HG02588 (cell line): ENCODE data around the gene FAM131B.
"Not testable (repeated sequence)": the region's sequence is repeated elsewhere in the genome, so short reads cannot be mapped to it uniquely, and the experiment has no call there.

Source experiments
- ATAC-seq: cut with Tn5 transposase; IDR thresholded peaks from one replicate; pipeline ENCODE4 v1.9.1; 2021; ENCODE audit warnings: mild to moderate bottlenecking, moderate library complexity; ENCODE audit not compliant: unreplicated experiment

The FAM131B gene

DNA sequence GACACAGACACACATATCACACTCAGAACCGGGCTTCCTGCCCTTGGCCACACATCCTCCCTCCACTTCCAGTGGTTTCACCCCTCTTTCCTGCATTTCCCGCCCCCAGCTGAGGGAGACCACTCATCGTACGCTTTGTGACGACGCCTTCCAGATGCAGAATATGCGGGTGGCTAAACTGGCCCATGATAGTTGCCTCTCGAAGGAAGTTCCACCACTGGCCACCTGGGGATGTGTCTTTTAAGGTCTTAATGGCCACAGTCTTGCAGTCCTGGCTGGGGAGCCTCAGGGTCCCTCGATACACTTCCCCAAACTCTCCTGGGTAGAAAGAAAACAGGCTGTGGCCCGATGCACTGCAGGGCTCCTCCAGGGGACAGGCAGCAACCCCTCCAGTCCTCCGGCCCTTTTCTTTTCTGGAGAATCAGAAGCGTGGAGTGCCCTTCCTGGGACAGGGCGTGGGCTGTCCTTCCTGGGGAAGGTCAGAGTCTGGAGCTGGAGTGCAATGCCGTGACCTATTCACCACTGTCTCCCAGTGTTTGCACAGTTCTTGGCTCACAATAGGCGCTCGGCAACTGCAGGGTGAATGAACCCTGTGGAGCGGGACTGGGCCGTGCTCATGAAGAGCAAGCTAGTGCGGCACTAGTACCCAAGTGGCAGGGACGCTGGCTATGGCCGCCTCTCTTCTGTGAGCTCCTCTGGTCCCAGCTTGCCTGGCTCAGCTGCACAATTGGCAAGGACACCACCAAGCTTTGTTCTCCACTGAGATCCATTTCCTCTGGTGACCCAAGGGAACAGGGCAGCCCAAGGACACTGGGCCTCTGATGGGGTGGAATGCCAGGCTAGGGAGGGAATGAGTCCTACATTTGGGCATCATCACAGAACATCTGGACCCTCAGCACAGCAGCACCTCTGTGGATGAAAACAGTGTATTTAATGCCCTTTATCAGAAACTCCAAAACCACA, 33.0 kb upstream of the FAM131B start:
- no peak for ATAC-seq

- no peak for ATAC-seq
Observed at GRCh38 chr7:143394777-143395176, 32.3 kb upstream of the FAM131B start.

GRCh38 chr7:143394068-143394467, 31.6 kb upstream of the FAM131B start:
- no peak for ATAC-seq

DNA sequence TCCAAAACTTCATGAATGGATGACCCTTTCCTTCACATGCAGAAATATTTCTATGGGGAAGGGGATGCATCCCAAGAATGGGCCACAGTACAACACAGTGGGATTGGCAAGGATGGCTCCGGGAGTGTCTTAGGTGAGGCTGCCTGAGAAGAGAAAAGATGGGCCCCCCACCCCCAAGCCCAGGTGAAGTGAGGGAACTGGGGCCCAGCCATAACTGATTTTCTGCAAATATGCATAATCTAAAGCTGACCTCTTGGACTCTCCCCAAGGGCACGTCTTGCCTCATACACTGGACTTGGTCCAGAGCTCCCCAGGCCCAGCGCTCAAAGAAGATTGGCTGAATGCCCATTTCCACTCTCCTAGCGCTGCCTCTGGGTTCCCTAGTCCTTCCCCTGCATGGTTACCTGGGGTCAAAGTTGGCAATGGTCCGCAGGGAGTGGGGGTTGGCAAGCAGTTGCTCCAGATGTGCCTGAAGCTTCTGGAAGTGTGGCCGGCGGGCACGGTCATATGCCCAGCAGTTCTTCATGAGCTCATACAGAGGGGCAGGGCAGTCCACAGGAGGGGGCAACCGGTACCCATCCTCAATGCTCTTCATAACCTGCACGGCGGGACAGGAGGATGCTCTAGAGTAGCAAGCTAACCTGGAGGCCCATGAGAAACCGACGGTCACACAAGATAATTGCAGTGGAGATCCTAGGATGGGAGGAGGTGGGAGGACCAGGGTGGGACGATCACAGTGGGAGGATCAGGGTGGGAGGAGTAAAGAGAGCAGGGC, 30.9 kb upstream of the FAM131B start:
- ATAC-seq = no peak

- no peak for ATAC-seq
Observed at GRCh38 chr7:143392875-143393266, 30.4 kb upstream of the FAM131B start.

DNA sequence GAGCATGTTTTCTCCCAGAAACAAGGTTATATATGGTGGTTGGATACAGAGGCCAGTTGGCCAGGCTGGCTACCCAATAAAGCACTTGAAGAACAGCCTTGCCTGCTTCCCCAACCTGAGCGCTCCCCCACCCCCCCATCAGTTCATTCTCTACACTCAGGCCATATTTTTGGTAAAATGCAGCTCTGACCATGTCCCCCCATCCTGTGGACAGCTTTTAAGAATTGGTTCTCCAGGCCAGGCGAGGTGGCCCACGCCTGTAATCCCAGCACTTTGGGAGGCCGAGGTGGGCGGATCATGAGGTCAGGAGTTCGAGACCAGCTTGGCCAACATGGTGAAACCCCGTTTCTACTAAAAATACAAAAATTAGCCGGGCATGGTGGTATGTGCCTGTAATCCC, 29.9 kb upstream of the FAM131B start:
- ATAC-seq = not testable (repeated sequence)

GRCh38 chr7:143391462-143392404, 29.2 kb upstream of the FAM131B start:
- ATAC-seq = no peak

DNA sequence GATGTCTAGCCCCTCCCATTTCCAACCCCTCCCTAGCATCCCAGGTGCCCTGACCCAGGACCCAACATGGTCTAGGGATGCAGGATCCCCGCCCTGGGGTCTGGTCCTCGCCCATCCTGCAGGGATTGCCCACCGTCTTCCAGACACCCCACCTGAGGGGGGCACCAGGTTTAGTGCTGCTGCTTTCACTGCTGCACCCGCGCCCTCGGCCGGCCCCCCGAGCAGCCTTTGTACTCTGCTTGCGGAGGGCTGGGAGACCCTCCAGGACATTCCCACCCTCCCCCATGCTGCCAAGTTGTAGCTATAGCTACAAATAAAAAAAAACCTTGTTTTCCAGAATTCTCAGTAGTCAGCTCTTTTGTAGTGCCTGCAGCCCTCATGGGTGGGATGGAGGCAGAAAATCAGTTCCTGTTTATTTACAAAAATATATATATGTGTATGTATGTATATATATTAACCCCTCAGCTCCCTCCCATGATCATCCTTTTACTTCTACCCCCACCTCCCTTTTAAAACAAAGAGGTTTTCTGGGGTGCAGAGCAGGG, 28.3 kb upstream of the FAM131B start:
- ATAC-seq = no peak

GRCh38 chr7:143390104-143390772, 27.7 kb upstream of the FAM131B start:
- no peak for ATAC-seq

DNA sequence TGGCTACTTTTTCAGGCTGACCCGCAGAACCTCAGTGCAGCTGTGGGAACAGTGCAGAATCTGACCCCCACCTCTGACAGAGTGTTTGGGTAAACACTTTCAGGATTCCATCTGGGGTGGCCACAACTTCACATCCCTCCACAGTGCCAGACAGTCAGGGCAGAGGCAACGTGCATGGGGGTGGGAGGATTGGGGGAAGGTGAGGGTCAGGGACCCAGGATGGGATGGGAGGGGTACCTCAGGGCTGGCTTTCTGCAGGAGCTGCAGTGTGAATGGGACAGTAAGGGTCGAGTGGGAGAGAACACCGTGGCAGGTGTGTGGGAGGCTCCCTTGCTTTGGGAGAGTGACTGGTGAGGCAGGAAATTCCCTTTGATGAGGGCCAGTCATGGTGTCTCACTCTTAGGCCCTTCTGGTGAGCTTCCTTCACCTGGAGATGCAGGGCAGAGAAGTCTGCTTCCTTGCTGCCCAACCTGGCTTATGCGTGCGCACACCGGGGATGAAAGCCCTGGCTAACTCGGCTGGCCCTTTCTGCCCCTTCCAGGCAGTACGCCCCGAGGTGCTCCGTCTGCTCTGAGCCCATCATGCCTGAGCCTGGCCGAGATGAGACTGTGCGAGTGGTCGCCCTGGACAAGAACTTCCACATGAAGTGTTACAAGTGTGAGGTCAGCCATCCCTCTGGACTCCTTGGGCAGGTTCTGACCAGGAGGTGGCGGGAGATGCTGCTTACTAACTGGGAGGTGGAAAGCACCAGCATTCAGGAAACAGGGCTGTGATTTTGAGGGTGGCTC, 27.0 kb upstream of the FAM131B start:
- no peak for ATAC-seq

DNA sequence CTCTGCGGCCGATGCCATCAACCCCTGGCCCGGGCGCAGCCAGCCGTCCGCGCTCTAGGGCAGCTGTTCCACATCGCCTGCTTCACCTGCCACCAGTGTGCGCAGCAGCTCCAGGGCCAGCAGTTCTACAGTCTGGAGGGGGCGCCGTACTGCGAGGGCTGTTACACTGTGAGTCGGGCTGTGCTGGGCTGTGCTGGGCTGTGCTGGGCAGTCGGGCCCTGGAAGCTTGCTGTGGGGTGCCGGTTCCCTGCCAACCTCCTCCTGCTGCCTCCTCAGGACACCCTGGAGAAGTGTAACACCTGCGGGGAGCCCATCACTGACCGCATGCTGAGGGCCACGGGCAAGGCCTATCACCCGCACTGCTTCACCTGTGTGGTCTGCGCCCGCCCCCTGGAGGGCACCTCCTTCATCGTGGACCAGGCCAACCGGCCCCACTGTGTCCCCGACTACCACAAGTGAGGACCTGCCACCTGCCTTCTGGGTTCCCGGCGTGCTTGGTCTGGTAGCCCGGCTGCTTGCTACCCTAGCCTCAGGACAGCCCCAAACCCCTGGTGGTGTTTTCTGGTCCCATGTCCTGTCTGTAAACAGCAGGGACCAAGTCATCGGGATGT, 26.1 kb upstream of the FAM131B start:
- ATAC-seq = no peak

GRCh38 chr7:143388051-143388450, 25.5 kb upstream of the FAM131B start:
- ATAC-seq = no peak

DNA sequence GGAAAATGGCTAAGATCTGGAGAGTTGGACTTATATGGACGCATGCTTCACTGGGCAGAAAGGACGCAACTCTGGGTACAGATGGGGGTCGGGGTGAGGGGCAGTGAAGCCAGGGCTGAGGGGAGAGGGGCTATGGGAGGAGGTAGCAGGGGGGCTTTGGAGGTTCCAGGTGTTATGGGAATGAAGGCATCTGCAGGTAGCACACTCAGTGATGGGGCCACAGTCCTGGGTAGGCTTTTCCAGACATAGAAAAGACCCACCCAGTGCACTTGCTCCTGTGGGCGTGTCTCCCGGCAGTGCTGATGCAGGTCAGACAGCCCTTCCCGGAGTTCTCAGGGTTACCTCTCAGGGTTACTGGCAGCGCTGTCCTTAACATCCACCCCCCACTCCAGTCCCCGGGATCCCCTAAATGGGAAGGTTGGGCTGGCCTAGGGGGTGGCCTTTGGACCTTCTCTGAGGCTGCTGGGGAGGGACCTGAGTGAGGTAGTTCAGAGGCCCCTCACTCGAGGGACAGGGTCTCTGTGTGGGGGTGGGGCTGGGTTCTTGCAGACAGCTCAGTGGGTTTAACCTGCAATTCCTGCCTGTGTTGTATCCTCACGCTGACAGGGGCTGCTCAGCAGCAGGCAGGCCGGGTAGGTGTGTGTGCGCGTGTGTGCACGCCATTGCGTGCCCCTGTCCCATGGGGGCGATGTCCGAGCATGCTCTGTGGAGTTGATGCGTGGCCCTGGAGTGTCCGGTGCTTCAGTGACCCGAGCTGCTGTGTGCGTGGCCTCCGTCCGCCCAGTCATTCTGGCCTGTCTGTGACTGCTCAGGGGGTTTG, 24.9 kb upstream of the FAM131B start:
- ATAC-seq = no peak

GRCh38 chr7:143385891-143386781, 23.6 kb upstream of the FAM131B start:
- no peak for ATAC-seq

DNA sequence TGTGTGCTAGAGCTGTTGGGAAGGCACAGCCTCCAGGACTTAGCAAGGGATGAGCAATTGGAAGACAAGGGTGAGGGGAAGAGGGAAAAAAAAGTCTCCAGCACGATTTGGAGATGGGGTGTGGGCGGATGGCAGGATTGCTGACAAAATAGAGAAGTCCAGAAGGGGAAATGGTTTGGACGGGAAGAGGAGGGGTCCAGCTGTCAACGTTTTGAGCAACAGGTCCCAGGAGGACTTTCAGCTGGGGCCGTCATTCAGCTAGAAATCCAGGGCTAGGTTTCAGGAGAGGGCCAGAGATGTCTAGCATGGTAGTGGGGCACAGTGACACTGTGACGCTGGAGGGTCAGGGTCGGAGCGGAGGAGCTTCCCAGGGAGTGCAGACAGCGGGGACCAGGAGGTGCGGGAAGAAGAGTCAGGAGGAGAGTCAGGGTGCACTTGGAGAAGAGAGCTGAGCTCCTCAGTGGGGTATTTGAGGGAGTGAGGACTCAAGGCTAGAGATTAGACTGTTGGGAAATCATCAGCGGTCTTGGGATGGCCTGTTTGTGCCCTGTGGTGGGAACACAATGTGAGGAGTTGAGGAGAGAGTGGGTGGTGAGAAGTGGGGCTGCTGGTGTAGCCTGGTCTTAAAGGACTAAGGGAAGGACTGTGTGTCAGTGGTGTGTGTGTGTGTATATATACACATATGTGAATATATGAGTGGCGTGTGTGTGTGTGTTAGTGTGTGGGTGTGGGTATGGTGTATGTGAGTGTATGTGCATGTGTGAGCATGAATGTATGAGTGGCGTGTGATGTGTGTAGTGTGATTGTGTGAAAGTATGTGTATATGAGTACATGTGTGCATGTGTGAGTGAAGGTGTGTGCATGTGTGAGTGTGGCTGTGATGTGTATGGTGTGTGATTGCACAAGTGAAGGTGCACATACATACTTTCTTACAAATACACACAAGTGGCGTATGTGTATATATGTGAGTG, 22.4 kb upstream of the FAM131B start:
- no peak for ATAC-seq

- no peak for ATAC-seq
Observed at GRCh38 chr7:143384148-143384547, 21.6 kb upstream of the FAM131B start.
